Heart left ventricle (tissue), 16 donors: ENCODE results near the gene HPSE2. TPM values are rescaled to one million over a fixed set of nuclear protein-coding genes. Genes with fewer than 3 reads are reported as not detected.

Experiments
- ATAC-seq, 4 donors: fragments of 200-7000 bp; cut with Tn5 transposase; one replicate each; pipeline ENCODE4 v1.9.1; 2020 to 2022; ENCODE audit warnings: moderate library complexity in 4 of 4, mild to moderate bottlenecking in 3 of 4, moderate number of reproducible peaks in 1 of 4
- DNase-seq, 5 donors: peaks; one replicate each; pipeline ENCODE4 v3.0.0-alpha.2; 2020
- H3K27ac ChIP-seq, 12 donors: fragments of 200-600 bp; sonication (generic) in 4 of 12; one replicate each; pipeline versions ENCODE4 v1.5.0 to v1.8.0; 2016 to 2022; ENCODE audit warnings: mild to moderate bottlenecking in 2 of 12
- H3K27me3 ChIP-seq, 9 donors: fragments of 200-600 bp; sonication (generic) in 2 of 9; one replicate each; pipeline versions ENCODE4 v1.5.1 to v1.8.0; 2016 to 2022; ENCODE audit warnings: mild to moderate bottlenecking in 3 of 9
- H3K36me3 ChIP-seq, 9 donors: fragments of 200-600 bp; sonication (generic) in 2 of 9; one replicate each; pipeline versions ENCODE4 v1.5.0 to v1.8.0; 2018 to 2022; ENCODE audit warnings: mild to moderate bottlenecking in 2 of 9
- H3K4me1 ChIP-seq, 12 donors: fragments of 200-600 bp; sonication (generic) in 4 of 12; one replicate each; pipeline versions ENCODE4 v1.5.0 to v1.8.0; 2016 to 2022; ENCODE audit warnings: mild to moderate bottlenecking in 3 of 12
- H3K4me3 ChIP-seq, 12 donors: fragments of 200-600 bp; sonication (generic) in 4 of 12; one replicate each; pipeline versions ENCODE4 v1.5.0 to v1.8.0; 2017 to 2022; ENCODE audit warnings: mild to moderate bottlenecking in 9 of 12, moderate library complexity in 4 of 12
- H3K9me3 ChIP-seq, 12 donors: fragments of 200-600 bp; sonication (generic) in 4 of 12; one replicate each; pipeline versions ENCODE4 v1.5.0 to v1.8.0; 2016 to 2022; ENCODE audit warnings: mild to moderate bottlenecking in 1 of 12
- POLR2A ChIP-seq, 2 donors: fragments of 450-650 bp; IDR thresholded peaks; one replicate each; pipeline ENCODE4 v1.6.1; 2017; ENCODE audit warnings: antibody characterized with exemption in 2 of 2, mild to moderate bottlenecking in 2 of 2, moderate library complexity in 2 of 2
- WGBS, 4 donors: extraction: QIAGEN DNeasy Blood & Tissue Kit in 2 of 4; methylation state at CpG; one replicate each; pipeline versions ENCODE4 v1.1.5 to v1.1.7; 2013 to 2018; 5-methylcytosine and 5-hydroxymethylcytosine counted together
- intact Hi-C, 10 donors: fragments of 100-400 bp; cut with DNase I; formaldehyde crosslinking; loops; one replicate each; pipeline versions ENCODE4 v1.11.1 to v1.14.2; 2022
- polyA plus RNA-seq, 2 donors: library from polyadenylated mRNA; stranded (reverse); fragments of 200-250 nt; gene quantifications; one replicate each; pipeline ENCODE4 v1.2.3, GENCODE V29; 2013
- total RNA-seq, 9 donors: library from RNA; depleted of rRNA in 2 of 9; stranded (reverse); fragments of >200 nt in 2 of 9; fragmentation: NEBNext Ultra II Directional in 3 of 9; extraction: Animal tissue kit (Norgen Biotek cat#: 25700) in 3 of 9; gene quantifications; one replicate each; pipeline versions ENCODE4 v1.1.0 to v1.2.4, GENCODE V29; 2016 to 2023
- TF ChIP-seq, protein P1 (sequence below), 12 donors: fragments of 200-600 bp; sonication (generic) in 4 of 12; IDR thresholded peaks; one replicate each; pipeline versions ENCODE4 v1.5.0 to v1.8.0; 2018 to 2022; ENCODE audit warnings: antibody characterized with exemption in 12 of 12, mild to moderate bottlenecking in 5 of 12
- donor health status: ischemic (EF 13 %, LVEDD 7.1; RV severe dilation, severe dysfunction).
- donor health status: healthy with polysubstance abuse.
- donor health status: DM: no; HTN: yes; CAD: no.
- donor health status: DM: no; HTN: no; CAD: no.
- donor health status: ischemic (EF 25% LVEDD 6.9; RV normal size, moderate dysfunction).
- donor health status: ischemic (EF 25% LVEDD 5.7; RV mildly dilated, moderate dysfunction).
- donor health status: healthy.
- donor health status: DM: yes; HTN: yes; CAD: no.
- donor health status: ischemic (EF 35%, LVEDD 5.7; RV mildly dilated, moderate dysfunction).
- donor health status: nonischemic (EF 11% LVEDD 7.7; RV severe dilation, severe dysfunction).
- donor health status: DM: yes; HTN: yes; CAD: no.
- donor health status: PGD.
- donor health status: ischemic (EF 29% LVEDD 5.4; RV normal size, mild dysfunction).
- donor health status: nonischemic (EF 23%, LVEDD 6.1; RV moderate dilation, normal function).

The HPSE2 gene
- total and polyA plus RNA-seq, 11 donors, result 0.06 to 0.18 (median 0.12) TPM; not detected in 3

DNA sequence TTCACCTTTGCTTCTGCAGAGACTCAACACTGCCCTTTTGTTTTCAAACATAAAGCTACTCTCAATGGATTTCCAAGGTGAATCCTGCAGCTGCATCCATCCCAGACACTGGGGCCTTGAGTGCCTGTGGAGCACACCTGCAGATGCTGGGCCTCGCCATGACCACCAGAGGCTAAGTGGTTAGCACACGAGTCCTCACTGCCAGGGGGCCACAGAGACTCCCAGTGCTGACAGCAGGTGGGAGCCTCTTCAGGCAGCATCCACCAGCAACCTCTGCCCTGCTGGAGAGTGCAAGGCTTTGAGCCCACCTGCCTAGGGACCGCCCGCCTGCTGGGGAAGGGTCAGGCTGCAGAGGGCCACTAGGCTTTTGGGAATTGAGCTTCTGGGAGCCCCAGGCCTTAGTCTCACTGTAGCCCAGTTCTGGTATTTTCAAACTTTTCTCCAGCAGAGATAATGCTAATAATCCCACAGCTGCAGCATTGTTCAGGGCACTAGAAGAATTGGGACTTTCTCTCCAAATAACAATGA is 779.5 kb downstream of the HPSE2 start:
- peaks cover 0 to 15% (median 8%) of the 10 kb centered on the region in 12 donors for H3K4me1 ChIP-seq
- H3K27me3 ChIP-seq, result peaks cover 0 to 9% (median 0%) of the 10 kb centered on the region in 9 donors
- 89 to 93% (median 91%) methylated on average over 3 to 4 of the region's 4 CpGs for WGBS, 4 donors
- H3K27ac ChIP-seq, result no peak overlapping the region
- intact Hi-C loops, result no loop called here
- no peaks in the 10 kb centered on the region for H3K9me3 ChIP-seq
- no peaks in the 10 kb centered on the region for H3K36me3 ChIP-seq
- H3K4me3 ChIP-seq, result no peak overlapping the region
- DNase-seq, result no peak
- no peak for ATAC-seq
- TF ChIP-seq POLR2A (IDR thresholded peaks at IDR 0.05), result no peak
- TF ChIP-seq, protein P1, sequence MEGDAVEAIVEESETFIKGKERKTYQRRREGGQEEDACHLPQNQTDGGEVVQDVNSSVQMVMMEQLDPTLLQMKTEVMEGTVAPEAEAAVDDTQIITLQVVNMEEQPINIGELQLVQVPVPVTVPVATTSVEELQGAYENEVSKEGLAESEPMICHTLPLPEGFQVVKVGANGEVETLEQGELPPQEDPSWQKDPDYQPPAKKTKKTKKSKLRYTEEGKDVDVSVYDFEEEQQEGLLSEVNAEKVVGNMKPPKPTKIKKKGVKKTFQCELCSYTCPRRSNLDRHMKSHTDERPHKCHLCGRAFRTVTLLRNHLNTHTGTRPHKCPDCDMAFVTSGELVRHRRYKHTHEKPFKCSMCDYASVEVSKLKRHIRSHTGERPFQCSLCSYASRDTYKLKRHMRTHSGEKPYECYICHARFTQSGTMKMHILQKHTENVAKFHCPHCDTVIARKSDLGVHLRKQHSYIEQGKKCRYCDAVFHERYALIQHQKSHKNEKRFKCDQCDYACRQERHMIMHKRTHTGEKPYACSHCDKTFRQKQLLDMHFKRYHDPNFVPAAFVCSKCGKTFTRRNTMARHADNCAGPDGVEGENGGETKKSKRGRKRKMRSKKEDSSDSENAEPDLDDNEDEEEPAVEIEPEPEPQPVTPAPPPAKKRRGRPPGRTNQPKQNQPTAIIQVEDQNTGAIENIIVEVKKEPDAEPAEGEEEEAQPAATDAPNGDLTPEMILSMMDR (IDR thresholded peaks at IDR 0.05), result no peak

- Histone ChIP-seq H3K4me3 (no peak overlapping the region), H3K36me3 (no peaks in the 10 kb centered on the region), H3K4me1 (no peaks in the 10 kb centered on the region), H3K27ac (no peak overlapping the region), H3K9me3 (no peaks in the 10 kb centered on the region), H3K27me3 (peaks cover 0 to 9% (median 0%) of the 10 kb centered on the region in 9 donors)
- intact Hi-C loops, result no loop called here
- 68 to 86% (median 81%) methylated on average over 2 of the region's 2 CpGs for WGBS, 4 donors
- ATAC-seq (no peak), DNase-seq (no peak)
- TF ChIP-seq, protein P1 (IDR thresholded peaks at IDR 0.05), result no peak
- TF ChIP-seq POLR2A (IDR thresholded peaks at IDR 0.05), result no peak
Observed at GRCh38 chr10:98453729-98454128, 781.9 kb downstream of the HPSE2 start.

GRCh38 chr10:98450618-98451017 is 785.0 kb downstream of the HPSE2 start:
- no peak for ATAC-seq

DNA sequence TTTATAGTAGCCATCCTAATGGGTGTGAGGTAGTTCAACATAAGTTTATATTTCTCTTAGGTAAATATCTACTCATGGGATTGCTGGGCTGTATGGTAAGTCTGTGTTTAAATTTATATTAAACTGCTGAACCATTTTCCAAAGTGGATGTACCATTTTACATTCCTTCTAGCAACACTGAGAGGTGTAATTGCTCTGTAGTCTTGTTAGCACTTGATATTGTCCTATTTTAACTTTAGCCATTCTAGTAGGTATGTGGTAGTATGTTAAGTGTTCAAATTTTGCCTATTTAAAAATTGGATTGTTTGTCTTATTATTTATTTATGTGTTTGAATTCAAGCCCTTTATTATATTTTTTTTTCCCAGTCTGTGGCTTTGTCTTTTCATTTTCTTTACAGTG is 786.4 kb downstream of the HPSE2 start:
- Histone ChIP-seq H3K27ac (no peak overlapping the region), H3K27me3 (no peaks in the 10 kb centered on the region), H3K4me1 (peaks cover 0 to 24% (median 6%) of the 10 kb centered on the region in 12 donors), H3K36me3 (peaks cover 0 to 13% (median 6%) of the 10 kb centered on the region in 9 donors), H3K4me3 (no peak overlapping the region), H3K9me3 (no peaks in the 10 kb centered on the region)
- no peak for TF ChIP-seq POLR2A (IDR thresholded peaks at IDR 0.05)
- TF ChIP-seq, protein P1 (IDR thresholded peaks at IDR 0.05), result no peak
- DNase-seq (no peak), ATAC-seq (no peak)
- intact Hi-C loops, result no loop called here

More at GRCh38 chr10:98450618-98451017, 785.0 kb downstream of the HPSE2 start:
- Histone ChIP-seq H3K4me1 (peaks cover 0 to 12% (median 6%) of the 10 kb centered on the region in 12 donors), H3K36me3 (no peaks in the 10 kb centered on the region), H3K9me3 (no peaks in the 10 kb centered on the region), H3K4me3 (no peak overlapping the region), H3K27ac (no peak overlapping the region), H3K27me3 (no peaks in the 10 kb centered on the region)
- DNase-seq, result no peak
- intact Hi-C loops, result no loop called here
- WGBS, 4 donors, result 66 to 77% (median 77%) methylated on average over 1 of the region's 1 CpG
- TF ChIP-seq, protein P1 (IDR thresholded peaks at IDR 0.05), result no peak
- no peak for TF ChIP-seq POLR2A (IDR thresholded peaks at IDR 0.05)
